ENCODE data around the gene LRRC4C. TPM values are rescaled to one million over a fixed set of nuclear protein-coding genes. Genes with fewer than 3 reads are reported as not detected.

The LRRC4C gene
- total RNA-seq, 6 experiments from 2014 or later = 0.25 to 0.43 (median 0.27) TPM

- WGBS (ENCODE audit: insufficient coverage, low coverage, low lambda C conversion rate, missing lambda C conversion rate) = 7% methylated on average over 2 of the region's 2 CpGs
- H3K27me3 ChIP-seq = no peaks in the 10 kb centered on the region
- intact Hi-C loops (cut with DNase I) = no loop called here
- no peak for TF ChIP-seq CTCF (IDR thresholded peaks at IDR 0.05)
- TF ChIP-seq POLR2A (IDR thresholded peaks at IDR 0.05) = no peak
- peaks cover 0 to 15% (median 5%) of the 10 kb centered on the region in 4 donors for H3K4me1 ChIP-seq
- no peaks in the 10 kb centered on the region for H3K36me3 ChIP-seq
- no peak overlapping the region for H3K4me3 ChIP-seq
- H3K27ac ChIP-seq = peak overlapping the region in 1 of 3 donors; percentile 26
- no peaks in the 10 kb centered on the region for H3K9me3 ChIP-seq
- no peak for DNase-seq
- peak in 3 of 4 donors; percentile 20 to 52 (median 52) for ATAC-seq
These were observed 56.0 kb downstream of the LRRC4C start for GRCh38 chr11:41403458-41403857.

- intact Hi-C loops (cut with DNase I) = no loop called here
- DNase-seq (no peak), ATAC-seq (no peak)
- no peak overlapping the region for H3K4me3 ChIP-seq
- peaks cover 0 to 15% (median 5%) of the 10 kb centered on the region in 4 donors for H3K4me1 ChIP-seq
- H3K36me3 ChIP-seq = no peaks in the 10 kb centered on the region
- WGBS (ENCODE audit: insufficient coverage, low coverage, low lambda C conversion rate, missing lambda C conversion rate) = 100% methylated on average over 1 of the region's 1 CpG
- no peaks in the 10 kb centered on the region for H3K27me3 ChIP-seq
- no peak overlapping the region for H3K27ac ChIP-seq
- no peak for TF ChIP-seq CTCF (IDR thresholded peaks at IDR 0.05)
- TF ChIP-seq POLR2A (IDR thresholded peaks at IDR 0.05) = no peak
- no peaks in the 10 kb centered on the region for H3K9me3 ChIP-seq
These were observed 58.6 kb downstream of the LRRC4C start for GRCh38 chr11:41400819-41401382.

- 50% methylated on average over 4 of the region's 4 CpGs for WGBS (ENCODE audit: insufficient coverage, low coverage, low lambda C conversion rate, missing lambda C conversion rate)
- H3K27me3 ChIP-seq = no peaks in the 10 kb centered on the region
- H3K27ac ChIP-seq = no peak overlapping the region
- intact Hi-C loops (cut with DNase I) = no loop called here
- H3K36me3 ChIP-seq = no peaks in the 10 kb centered on the region
- H3K9me3 ChIP-seq = no peaks in the 10 kb centered on the region
- ATAC-seq (no peak), DNase-seq (no peak)
- H3K4me1 ChIP-seq = peaks cover 0 to 15% (median 5%) of the 10 kb centered on the region in 4 donors
- TF ChIP-seq POLR2A (IDR thresholded peaks at IDR 0.05) (no peak), CTCF (IDR thresholded peaks at IDR 0.05) (no peak)
- H3K4me3 ChIP-seq = no peak overlapping the region
These were observed 59.3 kb downstream of the LRRC4C start for GRCh38 chr11:41400124-41400523.

- no peaks in the 10 kb centered on the region for H3K36me3 ChIP-seq
- WGBS (ENCODE audit: insufficient coverage, low coverage, low lambda C conversion rate, missing lambda C conversion rate) = 88% methylated on average over 2 of the region's 2 CpGs
- no peak overlapping the region for H3K4me3 ChIP-seq
- no peak for DNase-seq
- H3K27ac ChIP-seq = no peak overlapping the region
- no peak for ATAC-seq
- no peak for TF ChIP-seq POLR2A (IDR thresholded peaks at IDR 0.05)
- no peak for TF ChIP-seq CTCF (IDR thresholded peaks at IDR 0.05)
- peaks cover 0 to 12% (median 5%) of the 10 kb centered on the region in 4 donors for H3K4me1 ChIP-seq
- intact Hi-C loops (cut with DNase I) = no loop called here
- H3K9me3 ChIP-seq = no peaks in the 10 kb centered on the region
- no peaks in the 10 kb centered on the region for H3K27me3 ChIP-seq
These were observed 60.1 kb downstream of the LRRC4C start for GRCh38 chr11:41399323-41399722.
